NCI-H446 treated with DMSO at 0.1 percent for 48 hours (cell line): ENCODE results near the gene UGT1A3.

Source experiments
- DNase-seq: peaks from one replicate; lab custom pipeline; 2025; lab: John Stamatoyannopoulos, UW

Gene UGT1A3

DNA sequence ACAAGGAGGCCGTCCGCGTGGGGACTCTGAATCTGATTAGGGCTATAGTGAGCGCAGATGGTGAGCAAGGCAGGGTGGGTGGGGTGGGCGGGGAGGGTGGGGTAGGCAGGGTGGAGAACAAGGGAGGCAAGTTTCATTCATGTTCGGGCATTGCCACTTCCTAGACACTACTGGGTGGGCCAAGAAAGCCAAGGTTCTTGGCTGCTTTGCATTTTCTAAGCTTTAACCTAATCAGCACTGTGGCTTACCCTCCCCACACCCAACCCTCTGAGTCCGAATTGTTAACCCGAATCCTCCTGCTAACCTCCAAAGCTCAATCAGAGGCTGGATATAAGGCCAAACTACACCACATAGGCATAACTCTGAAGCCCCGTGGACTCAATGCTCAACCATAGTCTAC, 67.4 kb downstream of the UGT1A3 start:
- DNase-seq: no peak

DNA sequence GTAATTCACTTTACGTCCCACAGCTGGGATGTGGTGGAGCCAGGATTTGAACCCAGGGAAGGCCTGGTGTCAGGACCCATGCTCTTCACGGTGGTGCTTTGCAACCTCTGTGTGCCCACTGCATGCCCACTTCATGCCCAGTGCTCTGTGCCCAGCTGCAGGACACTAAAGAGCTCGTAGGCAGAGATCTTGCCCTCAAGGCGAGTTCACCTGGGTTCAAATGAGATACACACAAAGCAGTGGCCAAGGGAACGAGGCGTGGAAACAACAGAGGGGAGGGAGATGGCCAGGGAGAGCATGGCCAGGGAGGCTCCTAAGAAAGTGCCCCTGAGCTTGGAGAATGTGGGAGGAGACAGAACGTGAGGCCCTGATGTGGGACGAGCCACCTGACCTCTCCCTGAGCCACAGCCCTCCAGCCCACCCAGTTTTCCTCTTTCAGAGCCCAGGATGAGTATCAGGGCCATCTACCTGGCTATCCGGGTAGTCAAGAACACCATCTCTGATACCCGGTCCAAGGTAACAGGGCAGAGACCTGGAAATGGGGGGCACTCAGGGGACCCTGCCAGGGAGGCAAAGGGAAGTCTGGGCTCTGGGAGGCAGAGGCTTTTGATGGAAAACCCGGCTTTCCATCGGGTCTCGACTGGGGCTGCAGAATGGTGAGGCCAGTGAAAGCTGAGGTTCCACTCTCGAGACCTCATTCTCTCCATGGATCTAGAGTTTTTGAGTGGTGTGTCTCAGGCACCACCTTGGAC, 69.7 kb downstream of the UGT1A3 start:
- no peak for DNase-seq

DNA sequence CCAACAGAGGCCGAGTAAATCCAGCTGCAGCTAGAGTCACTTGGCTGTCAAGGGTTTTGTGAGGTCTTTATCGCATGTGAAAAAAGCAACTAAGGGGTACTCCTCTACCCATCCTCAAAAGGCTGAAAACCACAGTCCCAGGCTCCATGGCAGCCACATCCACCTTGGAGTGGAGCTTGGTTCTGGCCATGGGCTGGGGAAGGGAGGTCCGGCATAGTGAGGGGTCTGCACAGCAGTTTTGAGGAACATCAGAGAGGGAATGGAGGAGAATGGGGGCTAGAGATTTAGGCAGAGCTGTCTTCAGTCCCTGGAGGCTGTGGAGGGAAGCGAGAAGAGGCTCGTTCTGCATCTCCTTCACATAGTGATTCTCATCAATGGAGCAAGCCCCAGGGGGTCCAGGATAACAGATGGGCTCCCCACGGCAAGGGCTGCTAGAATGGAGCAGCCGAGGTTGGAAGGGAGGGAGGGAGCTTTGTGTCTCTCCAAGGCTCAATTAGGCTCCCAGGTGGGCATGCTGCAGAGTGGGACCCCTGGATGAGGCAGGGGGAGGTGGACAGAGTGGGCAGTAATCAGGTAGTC, 70.3 kb downstream of the UGT1A3 start:
- DNase-seq: no peak

DNA sequence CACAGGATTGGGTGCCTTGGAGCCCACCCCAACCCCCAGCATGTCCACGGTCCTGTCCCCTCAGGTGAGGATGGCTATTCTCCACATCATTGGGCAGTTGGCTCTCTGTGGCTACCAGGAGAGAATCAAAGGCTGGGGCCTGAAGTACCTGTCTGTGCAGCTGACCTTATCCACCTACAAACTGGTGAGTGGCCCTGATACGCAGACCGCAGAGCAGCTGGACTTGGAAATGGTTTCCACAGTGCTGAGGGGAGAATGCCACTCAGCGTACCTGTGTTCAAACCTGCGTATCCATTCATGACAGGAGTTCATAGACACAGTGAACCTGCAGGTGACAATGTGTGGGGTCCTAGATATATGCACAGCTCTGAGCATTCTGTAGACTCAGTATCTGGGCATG, 70.9 kb downstream of the UGT1A3 start:
- DNase-seq: no peak

DNA sequence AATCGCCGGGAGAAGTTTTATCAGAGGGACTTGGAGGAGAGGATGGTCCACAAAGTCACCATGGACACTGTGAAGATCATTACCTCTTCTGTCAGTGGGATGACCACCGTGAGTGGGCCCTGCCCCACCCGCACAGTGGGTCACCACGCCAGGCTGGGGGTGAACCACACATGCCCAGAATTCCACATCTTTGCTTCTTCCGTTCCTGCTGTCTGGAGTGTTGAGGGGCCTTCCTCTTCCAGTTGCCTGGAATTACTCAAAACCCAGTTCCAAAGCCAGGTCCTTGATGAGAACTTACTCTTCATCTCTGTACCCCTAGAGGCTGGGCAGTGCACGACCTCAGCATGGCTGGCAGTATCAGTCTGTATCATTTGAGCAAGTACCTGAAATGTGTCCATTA, 71.4 kb downstream of the UGT1A3 start:
- DNase-seq: no peak

DNA sequence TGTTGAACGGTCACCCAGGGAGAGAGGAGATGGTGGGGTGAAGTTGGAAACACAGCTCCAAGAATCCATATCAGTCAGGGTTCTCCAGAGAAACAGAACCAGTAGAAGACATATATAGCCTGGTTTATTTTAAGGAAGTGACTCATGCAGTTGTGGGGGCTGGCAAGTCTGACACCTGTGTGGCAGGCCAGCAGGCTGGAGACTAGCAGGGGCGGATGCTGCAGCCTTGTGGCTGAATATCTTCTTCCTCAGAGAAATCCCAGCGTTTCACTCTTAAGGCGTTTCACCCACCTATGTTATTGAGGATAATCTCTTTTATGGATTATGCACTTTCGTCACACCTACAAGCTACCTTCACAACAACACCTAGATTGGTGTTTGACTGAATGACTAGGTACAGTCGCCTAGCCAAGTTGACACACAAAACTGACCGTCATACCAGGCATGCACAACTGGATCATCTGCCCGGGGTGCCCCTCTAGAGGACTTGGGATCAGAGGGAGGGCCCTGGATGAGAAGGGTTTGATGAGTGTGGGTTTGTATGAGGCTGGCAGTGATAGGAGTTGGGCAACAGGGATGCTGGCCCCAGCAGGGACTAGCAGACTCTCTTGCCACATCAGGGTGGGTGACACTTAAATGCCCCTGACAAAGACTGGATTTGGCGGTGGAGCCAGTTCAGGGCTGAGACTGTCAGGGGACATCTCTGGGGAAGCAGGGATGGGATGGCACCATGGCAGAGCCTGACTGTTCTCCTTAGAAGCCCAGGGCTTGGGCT, 72.7 kb downstream of the UGT1A3 start:
- no peak for DNase-seq

DNA sequence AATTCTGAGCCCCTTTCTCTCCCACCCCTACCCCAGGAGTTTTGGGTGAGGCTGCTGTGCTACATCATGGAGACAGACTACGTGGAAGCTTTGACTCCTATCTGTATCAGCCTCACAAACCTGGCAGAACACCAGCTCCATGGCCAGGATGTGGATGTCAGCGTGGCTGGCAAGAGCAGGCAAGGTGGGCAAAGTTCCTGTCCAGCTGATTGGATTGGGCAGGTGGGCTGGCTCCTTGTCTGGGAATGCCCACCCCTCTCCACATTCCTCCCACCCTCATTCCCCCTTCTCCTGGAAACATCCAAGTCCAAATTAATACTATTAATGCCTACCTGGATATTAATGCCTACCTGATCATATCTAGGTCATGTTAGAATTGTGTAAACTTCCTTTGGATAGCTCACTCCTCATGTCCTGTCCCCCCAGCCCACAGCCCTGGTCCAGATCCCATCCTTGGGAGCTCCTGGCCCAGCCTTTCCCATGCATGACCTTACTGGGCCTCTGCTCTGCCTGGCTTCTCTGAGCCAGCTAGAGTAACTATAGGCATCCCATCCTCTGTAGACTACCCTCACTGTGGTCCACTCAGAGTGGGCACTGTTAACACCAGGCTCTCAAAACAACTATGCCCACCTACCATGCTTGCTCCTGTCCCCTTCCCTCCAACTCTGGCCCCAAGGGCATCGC, 73.4 kb downstream of the UGT1A3 start:
- no peak for DNase-seq

DNA sequence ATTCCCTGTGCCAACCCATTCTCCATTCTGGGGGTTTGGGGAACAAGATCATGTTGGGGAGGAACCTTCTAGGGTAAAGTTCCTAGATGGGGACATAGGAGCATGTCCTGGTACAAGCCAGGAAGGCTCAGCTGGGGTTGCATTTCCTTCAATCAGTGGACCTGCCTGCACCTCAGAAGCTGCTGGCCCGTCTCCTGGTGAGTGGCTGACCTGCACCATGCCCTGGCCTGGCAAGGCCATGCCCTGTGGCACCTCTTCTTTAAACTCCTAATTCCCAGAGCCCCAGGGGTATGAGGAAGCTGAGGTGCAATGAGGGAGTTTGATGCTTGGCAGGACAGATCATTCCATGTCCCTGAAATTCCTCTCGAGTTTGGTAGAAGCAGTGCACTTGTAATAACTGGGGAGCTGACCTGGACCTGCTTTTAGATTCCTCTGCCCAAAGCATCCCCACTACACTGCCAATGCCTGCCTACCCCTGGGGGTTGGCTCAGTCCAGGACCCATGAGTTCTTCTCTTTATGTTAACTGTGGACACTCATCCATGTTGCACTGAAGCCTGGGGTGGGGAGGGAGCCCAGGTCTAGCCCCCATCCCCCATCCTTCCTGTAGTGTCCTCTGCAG, 74.6 kb downstream of the UGT1A3 start:
- no peak for DNase-seq

DNA sequence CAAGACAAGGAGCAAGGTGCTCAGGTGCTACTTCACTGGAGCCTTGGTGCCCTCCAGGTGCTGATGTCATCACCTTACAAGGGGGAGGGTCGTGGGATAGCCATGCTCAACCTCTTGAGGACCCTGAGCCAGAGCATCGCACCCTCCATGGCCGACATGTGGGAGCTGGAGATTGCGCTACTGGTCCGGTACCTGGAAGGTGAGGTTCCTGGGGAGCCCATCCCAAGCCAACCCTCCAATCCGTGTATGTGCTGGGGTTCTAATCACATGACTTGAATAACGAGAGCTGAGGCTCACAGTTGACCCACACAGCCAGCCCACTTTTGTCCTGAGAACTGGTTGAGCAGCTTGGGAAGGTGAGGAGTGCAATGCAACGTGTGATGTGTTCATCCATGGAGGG, 75.2 kb downstream of the UGT1A3 start:
- no peak for DNase-seq

DNA sequence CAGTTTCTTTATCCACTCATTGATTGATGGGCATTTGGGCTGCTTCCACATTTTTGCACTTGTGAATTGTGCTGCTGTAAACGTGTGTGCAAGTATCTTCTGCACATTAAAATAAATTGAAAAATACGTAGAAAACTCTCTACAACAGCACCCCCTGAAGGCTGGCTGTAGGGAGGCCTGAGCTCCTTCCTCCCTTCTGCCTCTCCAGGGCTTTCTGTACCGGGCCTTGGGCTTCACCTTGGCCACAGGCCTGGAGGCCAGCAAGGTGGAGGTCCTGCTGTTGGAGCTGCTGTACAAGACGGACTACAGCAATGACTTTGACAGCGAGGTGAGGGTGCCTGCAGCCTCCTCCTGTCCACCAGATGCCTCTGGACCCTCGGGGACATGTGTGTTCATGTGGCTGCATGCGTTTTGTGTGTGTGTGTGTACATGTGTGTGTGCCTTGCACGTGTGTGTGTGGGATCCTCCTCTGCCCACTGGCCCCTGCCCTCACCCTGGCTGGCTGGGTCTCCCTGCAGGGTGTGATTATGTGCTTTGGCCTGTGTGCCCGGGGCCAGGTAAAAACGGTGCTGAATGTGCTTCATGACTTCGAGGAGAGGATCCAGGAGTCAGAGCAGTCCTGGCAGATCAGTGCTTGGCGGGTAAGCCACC, 78.5 kb downstream of the UGT1A3 start:
- DNase-seq: no peak

DNA sequence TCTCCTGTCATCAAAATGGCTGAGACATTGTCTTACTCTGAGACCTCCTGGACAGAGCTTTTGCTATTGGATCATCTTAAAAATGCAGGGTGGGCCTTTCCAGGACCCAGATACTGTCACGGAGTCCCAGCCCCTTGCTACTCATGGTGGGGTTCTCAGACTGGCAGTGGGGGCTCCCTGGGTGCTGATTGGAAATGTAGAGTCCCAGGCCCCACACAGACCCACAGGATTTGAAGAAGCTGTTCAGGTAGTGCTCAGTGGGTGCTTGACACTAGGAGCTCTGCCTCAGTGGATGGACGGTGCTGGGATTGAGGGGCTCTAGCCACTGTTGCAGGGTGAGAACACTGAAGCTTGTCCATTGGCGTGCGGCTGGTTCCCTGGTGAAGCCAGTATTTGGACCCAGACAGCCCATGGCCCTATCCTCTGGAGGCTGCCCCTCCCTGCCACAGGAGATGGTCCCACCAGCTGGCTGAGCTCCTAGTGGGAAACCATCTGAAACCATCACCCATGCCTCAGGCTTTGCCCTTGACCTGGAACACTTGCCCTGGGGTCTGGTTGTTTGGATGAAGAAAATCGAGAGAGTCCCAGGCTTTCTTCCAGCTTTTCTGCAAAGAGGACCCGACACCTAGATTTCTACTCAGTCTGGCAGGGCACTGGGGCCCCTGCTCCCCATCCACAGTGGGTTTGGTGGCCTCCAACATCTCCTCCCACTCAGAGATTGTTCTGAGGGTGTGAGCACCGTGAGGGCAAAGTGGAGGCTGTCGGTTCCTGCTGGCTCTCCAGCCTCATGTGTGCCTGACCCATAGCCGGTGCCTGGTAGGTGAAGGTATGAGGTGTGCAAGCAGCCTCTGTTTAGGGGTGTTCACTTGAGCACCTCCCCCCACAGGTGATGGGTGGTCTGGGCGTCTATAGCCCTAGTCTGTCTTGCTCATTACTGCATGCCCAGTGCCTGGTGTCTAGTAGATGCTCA, 79.4 kb downstream of the UGT1A3 start:
- no peak for DNase-seq

DNA sequence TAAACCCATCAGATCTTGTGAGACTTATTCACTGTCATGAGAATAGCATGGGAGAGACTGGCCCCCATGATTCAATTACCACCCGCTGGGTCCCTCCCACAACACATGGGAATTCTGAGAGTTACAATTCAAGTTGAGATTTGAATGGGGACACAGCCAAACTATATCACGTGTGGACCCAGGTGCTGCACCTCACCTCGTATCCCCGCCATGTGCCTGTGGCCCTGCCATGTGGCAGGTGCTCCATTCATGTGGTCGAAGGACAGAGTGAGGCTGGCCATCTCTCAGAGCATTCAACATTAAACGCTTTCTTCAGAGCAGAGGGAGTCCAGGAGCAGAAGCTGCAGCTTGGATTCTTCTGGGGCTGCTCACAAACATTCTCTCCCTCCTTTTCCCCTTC, 81.5 kb downstream of the UGT1A3 start:
- DNase-seq: no peak

DNA sequence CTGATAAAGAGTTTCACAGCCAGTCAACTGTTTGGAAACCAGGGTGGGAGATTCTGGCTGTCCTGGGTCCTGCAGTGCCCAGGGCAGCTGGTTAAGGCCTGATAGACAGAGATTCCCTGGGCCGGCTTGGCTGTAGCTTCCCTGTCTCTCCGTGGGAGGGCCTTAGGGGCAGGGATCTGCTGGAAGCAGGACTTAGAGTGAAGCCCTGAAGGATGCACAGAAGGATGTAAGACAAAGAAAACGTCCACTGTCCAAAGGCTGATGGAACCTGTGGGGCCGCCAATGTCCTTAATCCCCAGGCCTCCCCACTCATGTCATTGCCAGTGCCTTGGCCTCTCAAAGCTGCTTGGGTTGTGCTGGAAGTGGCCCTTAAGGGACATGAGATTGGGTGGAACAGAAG, 82.2 kb downstream of the UGT1A3 start:
- DNase-seq: no peak

DNA sequence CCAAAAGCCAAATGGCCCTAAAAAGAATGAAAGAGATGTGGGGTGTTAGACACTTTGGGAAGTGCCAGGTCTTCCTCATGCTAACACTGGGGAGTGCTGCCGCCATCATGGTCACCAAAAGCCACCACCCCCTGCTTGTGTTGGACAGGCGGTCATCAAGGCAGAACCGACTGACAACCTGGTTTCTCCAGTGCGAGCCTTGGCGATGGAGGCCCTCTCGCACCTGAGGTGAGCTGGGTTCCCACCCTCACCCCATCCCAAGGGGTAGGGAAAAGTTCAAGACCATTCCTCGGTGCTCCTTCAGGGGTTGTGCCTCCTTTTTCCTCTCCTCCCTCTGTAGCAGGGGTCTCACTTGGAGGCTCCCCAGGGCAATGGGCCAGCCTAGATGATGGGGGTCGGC, 82.9 kb downstream of the UGT1A3 start:
- DNase-seq: no peak

DNA sequence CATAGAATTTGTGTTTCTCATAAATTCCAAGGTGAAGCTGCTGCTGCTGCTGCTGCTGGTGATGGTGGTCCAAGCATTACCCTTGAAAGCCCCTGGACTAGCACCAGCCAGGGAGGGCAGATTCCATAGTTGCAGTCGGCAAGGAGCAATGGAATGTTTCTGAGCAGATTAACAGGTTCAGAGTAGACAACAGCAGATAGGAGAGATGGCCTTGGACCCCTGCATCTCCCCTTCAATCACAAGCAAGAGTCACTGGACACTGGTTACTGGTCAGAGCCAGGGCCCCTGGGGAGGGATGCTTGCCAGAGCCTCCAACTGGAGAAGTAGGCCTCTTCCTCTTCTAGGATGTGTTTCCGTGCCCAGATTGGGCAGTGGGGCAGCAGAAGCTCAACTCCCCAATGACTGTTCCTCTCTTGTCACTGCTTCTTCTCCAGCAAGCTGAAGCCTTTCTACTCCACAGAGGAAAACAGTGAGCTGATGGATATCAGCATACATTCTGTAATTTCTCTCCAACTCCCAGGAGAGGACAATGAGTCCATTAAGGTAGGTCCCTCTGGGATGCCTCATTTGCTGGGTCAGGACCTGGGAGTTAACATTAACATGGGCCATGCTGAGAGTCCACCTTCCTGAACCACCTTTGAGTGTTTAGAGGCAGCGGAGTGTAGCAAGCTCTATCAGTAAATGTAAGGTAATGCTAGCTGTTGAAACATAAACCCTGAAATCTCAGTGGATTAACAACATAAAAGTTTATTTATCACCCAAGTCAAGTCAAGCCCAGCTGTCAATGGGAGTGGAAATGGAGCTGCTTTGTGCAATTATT, 84.6 kb downstream of the UGT1A3 start:
- no peak for DNase-seq

DNA sequence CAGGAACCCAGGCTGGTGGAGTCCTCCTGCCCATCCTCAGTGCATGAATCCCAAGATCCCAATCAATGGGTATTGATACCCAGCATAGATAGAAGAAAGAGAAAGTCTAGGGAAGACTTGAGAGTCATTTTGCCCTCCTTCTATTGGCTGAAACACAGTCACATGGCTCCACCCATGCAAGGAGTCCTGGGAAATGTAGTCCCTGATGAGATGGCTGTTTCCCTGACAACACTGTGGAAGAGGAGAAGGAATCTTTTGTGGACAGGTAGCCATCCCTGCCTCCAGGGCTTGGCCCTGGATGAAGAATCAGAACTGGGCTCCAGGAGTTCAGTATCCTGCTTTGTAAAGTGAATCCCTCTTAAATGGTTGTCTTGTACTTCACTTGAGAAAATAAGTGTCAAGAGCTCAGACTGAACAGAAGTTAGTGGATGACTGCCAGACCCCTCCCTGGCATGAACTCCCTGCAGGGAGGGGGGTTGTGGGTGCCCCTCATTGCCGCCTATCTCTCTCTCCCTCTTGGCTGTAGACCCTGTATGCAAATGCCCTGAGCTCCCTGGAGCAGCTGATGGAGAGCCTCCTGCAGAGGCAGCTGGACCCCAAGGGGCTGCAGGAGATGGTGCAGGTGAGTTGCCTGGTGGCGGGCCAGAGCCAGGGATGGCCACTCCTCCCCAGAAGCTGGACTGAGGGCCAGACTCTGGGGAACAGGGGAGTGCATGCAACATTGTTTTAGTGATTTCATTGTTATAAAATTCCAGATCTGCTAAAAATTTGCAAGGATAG, 85.4 kb downstream of the UGT1A3 start:
- DNase-seq: no peak

DNA sequence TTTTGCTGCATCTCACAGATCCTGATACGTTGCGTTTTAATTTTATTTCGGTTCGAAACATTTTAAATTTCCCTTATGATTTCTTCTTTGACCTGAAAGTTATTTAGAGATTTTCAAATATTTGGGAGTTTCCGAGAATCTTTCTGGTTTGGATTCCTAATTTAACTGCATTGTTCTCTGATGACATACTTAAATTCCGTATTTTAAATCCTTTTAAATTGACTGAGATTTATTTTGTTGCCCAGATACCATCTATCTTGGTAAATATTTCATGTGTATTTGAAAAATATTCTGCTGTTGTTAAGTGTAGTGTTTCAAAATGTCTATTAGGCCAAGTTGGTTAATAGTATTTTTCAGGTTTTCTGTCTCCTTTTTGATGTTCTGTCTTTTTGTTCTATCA, 87.0 kb downstream of the UGT1A3 start:
- no peak for DNase-seq

DNA sequence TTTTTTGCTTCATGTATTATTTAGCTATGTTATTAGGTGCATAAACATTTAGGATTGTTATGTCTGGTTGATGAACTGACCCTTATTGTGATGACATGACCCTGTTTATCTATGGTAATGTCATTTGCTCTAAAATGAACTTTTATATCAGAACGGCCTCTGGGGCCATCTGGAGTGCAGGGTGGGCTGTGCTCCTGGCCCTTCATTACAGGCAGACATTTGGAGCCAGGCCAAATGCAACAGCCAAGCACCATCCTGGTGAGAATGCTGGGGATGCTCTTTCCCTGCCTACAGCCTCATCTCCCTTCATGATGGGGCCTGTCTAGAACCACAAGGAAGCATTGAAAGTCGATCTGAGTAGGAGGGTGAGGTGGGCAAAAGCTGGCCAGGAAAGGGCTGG, 87.5 kb downstream of the UGT1A3 start:
- no peak for DNase-seq

DNA sequence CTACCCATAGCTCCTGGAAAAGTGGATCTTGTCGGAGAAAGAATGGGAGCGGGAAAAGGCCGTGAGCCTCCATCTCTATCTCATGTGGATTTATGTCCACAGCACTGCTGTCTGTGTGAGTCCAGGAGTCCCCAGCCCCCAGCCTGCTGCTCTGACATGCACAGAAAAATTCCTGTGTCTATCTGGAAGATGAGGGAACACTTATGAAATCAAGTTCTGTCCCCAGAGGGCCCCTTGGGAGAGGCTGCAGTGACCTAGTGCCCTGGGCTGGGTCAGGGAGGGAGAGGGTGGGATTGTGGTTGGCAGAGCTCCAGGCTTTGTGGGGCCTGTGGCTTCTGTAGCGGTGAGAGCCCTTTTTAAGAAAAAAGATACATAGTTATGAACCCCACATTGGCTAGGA, 87.9 kb downstream of the UGT1A3 start:
- DNase-seq: no peak
